Measurements from ENCODE around the gene MAPK10.
"Not testable (repeated sequence)": the region's sequence is repeated elsewhere in the genome, so short reads cannot be mapped to it uniquely, and the experiment has no call there.

Gene MAPK10

GRCh38 chr4:86038037-86038436, 321.8 kb downstream of the MAPK10 start:
- TF ChIP-seq PAX5 (IDR thresholded peaks at IDR 0.05; ENCODE audit: insufficient read depth, low read length, severe bottlenecking) = no peak
- no peak for TF ChIP-seq POLR2A (IDR thresholded peaks at IDR 0.05; ENCODE audit: low read depth, low read length)
- TF ChIP-seq POU2F2 (IDR thresholded peaks at IDR 0.05; ENCODE audit: low read depth, low read length) = no peak
- no peak for TF ChIP-seq SPI1 (IDR thresholded peaks at IDR 0.05; ENCODE audit: low read depth, low read length)
- no peak for TF ChIP-seq TAF1 (IDR thresholded peaks at IDR 0.05; ENCODE audit: low read depth, low read length)
- TF ChIP-seq POLR2AphosphoS5 (IDR thresholded peaks at IDR 0.05; ENCODE audit: low read depth, low read length) = no peak
- no peak for DNase-seq (ENCODE audit: insufficient read length, low spot score)
- no peak for FAIRE-seq

- TF ChIP-seq SPI1 (IDR thresholded peaks at IDR 0.05; ENCODE audit: low read depth, low read length) = no peak
- TF ChIP-seq PAX5 (IDR thresholded peaks at IDR 0.05; ENCODE audit: insufficient read depth, low read length, severe bottlenecking) = no peak
- no peak for TF ChIP-seq POLR2A (IDR thresholded peaks at IDR 0.05; ENCODE audit: low read depth, low read length)
- no peak for TF ChIP-seq TAF1 (IDR thresholded peaks at IDR 0.05; ENCODE audit: low read depth, low read length)
- no peak for TF ChIP-seq POU2F2 (IDR thresholded peaks at IDR 0.05; ENCODE audit: low read depth, low read length)
- no peak for TF ChIP-seq POLR2AphosphoS5 (IDR thresholded peaks at IDR 0.05; ENCODE audit: low read depth, low read length)
- DNase-seq (ENCODE audit: insufficient read length, low spot score) (no peak), FAIRE-seq (no peak)
These were observed 323.1 kb downstream of the MAPK10 start for GRCh38 chr4:86036736-86037135.

- FAIRE-seq (no peak), DNase-seq (ENCODE audit: insufficient read length, low spot score) (no peak)
- TF ChIP-seq PAX5 (IDR thresholded peaks at IDR 0.05; ENCODE audit: insufficient read depth, low read length, severe bottlenecking) = no peak
- peak; percentile 40; the same call in 1 of the 2 replicates for TF ChIP-seq SPI1 (IDR thresholded peaks at IDR 0.05; ENCODE audit: low read depth, low read length)
These were observed 324.2 kb downstream of the MAPK10 start for GRCh38 chr4:86035688-86036087.

- FAIRE-seq (no peak), DNase-seq (ENCODE audit: insufficient read length, low spot score) (no peak)
- TF ChIP-seq PAX5 (IDR thresholded peaks at IDR 0.05; ENCODE audit: insufficient read depth, low read length, severe bottlenecking) = no peak
- TF ChIP-seq POLR2AphosphoS5 (IDR thresholded peaks at IDR 0.05; ENCODE audit: low read depth, low read length) = no peak
- no peak for TF ChIP-seq TAF1 (IDR thresholded peaks at IDR 0.05; ENCODE audit: low read depth, low read length)
- TF ChIP-seq SPI1 (IDR thresholded peaks at IDR 0.05; ENCODE audit: low read depth, low read length) = no peak
- no peak for TF ChIP-seq POLR2A (IDR thresholded peaks at IDR 0.05; ENCODE audit: low read depth, low read length)
- TF ChIP-seq POU2F2 (IDR thresholded peaks at IDR 0.05; ENCODE audit: low read depth, low read length) = no peak
These were observed 325.2 kb downstream of the MAPK10 start for GRCh38 chr4:86034616-86035015.

- FAIRE-seq = no peak
- no peak for DNase-seq (ENCODE audit: insufficient read length, low spot score)
These were observed 326.7 kb downstream of the MAPK10 start for GRCh38 chr4:86033171-86033570.

GRCh38 chr4:86032476-86033022, 327.3 kb downstream of the MAPK10 start:
- TF ChIP-seq PAX5 (IDR thresholded peaks at IDR 0.05; ENCODE audit: insufficient read depth, low read length, severe bottlenecking) = no peak
- TF ChIP-seq TAF1 (IDR thresholded peaks at IDR 0.05; ENCODE audit: low read depth, low read length) = no peak
- TF ChIP-seq POLR2A (IDR thresholded peaks at IDR 0.05; ENCODE audit: low read depth, low read length) = no peak
- no peak for TF ChIP-seq POU2F2 (IDR thresholded peaks at IDR 0.05; ENCODE audit: low read depth, low read length)
- TF ChIP-seq SPI1 (IDR thresholded peaks at IDR 0.05; ENCODE audit: low read depth, low read length) = no peak
- TF ChIP-seq POLR2AphosphoS5 (IDR thresholded peaks at IDR 0.05; ENCODE audit: low read depth, low read length) = no peak
- DNase-seq (ENCODE audit: insufficient read length, low spot score) = no peak
- no peak for FAIRE-seq

More at GRCh38 chr4:86033171-86033570, 326.7 kb downstream of the MAPK10 start:
- TF ChIP-seq POLR2A (IDR thresholded peaks at IDR 0.05; ENCODE audit: low read depth, low read length) = no peak

GRCh38 chr4:86031927-86032326, 327.9 kb downstream of the MAPK10 start:
- no peak for TF ChIP-seq PAX5 (IDR thresholded peaks at IDR 0.05; ENCODE audit: insufficient read depth, low read length, severe bottlenecking)
- TF ChIP-seq SPI1 (IDR thresholded peaks at IDR 0.05; ENCODE audit: low read depth, low read length) = no peak
- no peak for TF ChIP-seq POLR2AphosphoS5 (IDR thresholded peaks at IDR 0.05; ENCODE audit: low read depth, low read length)
- TF ChIP-seq POU2F2 (IDR thresholded peaks at IDR 0.05; ENCODE audit: low read depth, low read length) = no peak
- no peak for TF ChIP-seq TAF1 (IDR thresholded peaks at IDR 0.05; ENCODE audit: low read depth, low read length)
- no peak for TF ChIP-seq POLR2A (IDR thresholded peaks at IDR 0.05; ENCODE audit: low read depth, low read length)
- DNase-seq (ENCODE audit: insufficient read length, low spot score) = no peak
- FAIRE-seq = no peak

GRCh38 chr4:86026720-86027119, 333.1 kb downstream of the MAPK10 start:
- DNase-seq (ENCODE audit: insufficient read length, low spot score) (no peak), FAIRE-seq (no peak)
- TF ChIP-seq TAF1 (IDR thresholded peaks at IDR 0.05; ENCODE audit: low read depth, low read length) (no peak), SPI1 (IDR thresholded peaks at IDR 0.05; ENCODE audit: low read depth, low read length) (no peak), PAX5 (IDR thresholded peaks at IDR 0.05; ENCODE audit: insufficient read depth, low read length, severe bottlenecking) (no peak), POU2F2 (IDR thresholded peaks at IDR 0.05; ENCODE audit: low read depth, low read length) (no peak), POLR2AphosphoS5 (IDR thresholded peaks at IDR 0.05; ENCODE audit: low read depth, low read length) (no peak), POLR2A (IDR thresholded peaks at IDR 0.05; ENCODE audit: low read depth, low read length) (no peak)

- not testable (repeated sequence) for FAIRE-seq; DNase-seq (ENCODE audit: insufficient read length, low spot score)
These were observed 338.2 kb downstream of the MAPK10 start for GRCh38 chr4:86021671-86022070.

- DNase-seq (ENCODE audit: insufficient read length, low spot score) (no peak), FAIRE-seq (no peak)
- no peak for TF ChIP-seq PAX5 (IDR thresholded peaks at IDR 0.05; ENCODE audit: insufficient read depth, low read length, severe bottlenecking)
These were observed 339.9 kb downstream of the MAPK10 start for GRCh38 chr4:86019906-86020305.

GRCh38 chr4:86019362-86019761, 340.5 kb downstream of the MAPK10 start:
- FAIRE-seq (no peak), DNase-seq (ENCODE audit: insufficient read length, low spot score) (no peak)

More at GRCh38 chr4:86019362-86019761, 340.5 kb downstream of the MAPK10 start:
- TF ChIP-seq SPI1 (IDR thresholded peaks at IDR 0.05; ENCODE audit: low read depth, low read length) (no peak), PAX5 (IDR thresholded peaks at IDR 0.05; ENCODE audit: insufficient read depth, low read length, severe bottlenecking) (no peak), POLR2A (IDR thresholded peaks at IDR 0.05; ENCODE audit: low read depth, low read length) (no peak), POLR2AphosphoS5 (IDR thresholded peaks at IDR 0.05; ENCODE audit: low read depth, low read length) (no peak), TAF1 (IDR thresholded peaks at IDR 0.05; ENCODE audit: low read depth, low read length) (no peak), POU2F2 (IDR thresholded peaks at IDR 0.05; ENCODE audit: low read depth, low read length) (no peak)
